Thyroid gland (tissue), 4 donors: ENCODE data around the gene ARMH4.

ENCODE experiments used
- CTCF ChIP-seq, 6 experiments: fragments of 200-600 bp in 3 of 6; fragments of 450-650 bp in 3 of 6; sonication (generic) in 3 of 6; IDR thresholded peaks; one replicate each; pipeline ENCODE4 v1.5.1; 2016 to 2019; ENCODE audit warnings: antibody characterized with exemption in 6 of 6, mild to moderate bottlenecking in 2 of 6, inconsistent platforms in 1 of 6, moderate library complexity in 1 of 6
- POLR2A ChIP-seq, 2 donors: fragments of 450-650 bp; IDR thresholded peaks; one replicate each; pipeline ENCODE4 v1.6.1; 2017; ENCODE audit warnings: antibody characterized with exemption in 2 of 2, mild to moderate bottlenecking in 2 of 2, moderate library complexity in 1 of 2

- TF ChIP-seq CTCF (IDR thresholded peaks at IDR 0.05) = no peak
- TF ChIP-seq POLR2A (IDR thresholded peaks at IDR 0.05) = no peak
Measured at GRCh38 chr14:57987596-57988300, 164.3 kb downstream of the ARMH4 start.
